HG02759 (cell line): ENCODE measurements around the gene DNAJC1.
A peak's percentile ranks its signal among the peaks of the same experiment; 100 is the strongest.

ENCODE experiments used
- ATAC-seq: cut with Tn5 transposase; IDR thresholded peaks from one replicate; pipeline ENCODE4 v1.9.1; 2021; ENCODE audit warnings: mild to moderate bottlenecking, moderate library complexity; ENCODE audit not compliant: unreplicated experiment

Gene DNAJC1

DNA sequence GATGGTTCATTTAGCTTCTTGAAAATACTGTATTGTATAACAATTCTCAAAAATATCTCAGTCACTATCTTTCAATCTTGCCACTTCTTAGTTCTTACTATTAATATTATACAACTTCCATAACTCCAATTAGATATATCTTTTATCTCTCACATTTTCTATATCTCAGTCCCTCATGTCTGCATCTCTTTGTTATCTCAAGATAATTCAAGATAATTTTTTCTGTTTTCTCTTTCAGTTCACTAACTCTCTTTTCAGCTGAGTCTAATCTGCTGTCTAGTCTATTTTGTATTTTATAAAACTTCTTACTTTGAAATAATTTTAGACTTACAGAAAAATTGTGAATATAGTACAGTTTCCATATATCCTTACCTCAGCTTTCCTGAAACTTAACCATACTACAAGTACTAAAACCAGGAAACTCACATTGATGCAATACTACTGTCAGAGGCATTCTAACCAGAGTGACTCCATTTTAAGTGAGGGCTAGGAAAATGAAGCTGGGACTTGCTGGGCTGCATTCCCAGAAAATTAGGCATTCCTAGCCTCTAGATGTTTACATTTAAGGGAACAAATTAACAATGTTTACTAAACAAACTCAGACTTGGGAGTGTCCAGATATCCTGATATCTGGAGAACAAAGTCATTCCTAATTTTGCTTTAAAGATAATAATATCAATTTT, 38.4 kb downstream of the DNAJC1 start:
- ATAC-seq = no peak

DNA sequence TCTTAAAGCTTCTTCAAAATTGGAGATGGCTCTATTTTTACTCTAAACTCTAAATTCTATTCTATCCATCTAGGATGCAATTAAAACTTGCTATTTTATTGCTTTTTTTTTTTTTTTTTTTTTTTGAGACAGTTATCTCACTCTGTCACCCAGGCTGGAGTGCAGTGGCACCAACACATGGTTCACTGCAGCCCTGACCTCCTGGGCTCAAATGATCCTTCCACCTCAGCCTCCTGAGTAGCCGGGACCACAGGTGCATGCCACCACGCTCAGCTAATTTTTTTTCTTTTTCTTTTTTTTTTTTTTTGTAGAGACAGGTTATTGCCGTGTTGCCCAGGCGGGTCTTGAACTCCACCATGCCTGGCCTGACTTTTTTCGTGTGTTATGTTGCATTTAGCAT, 41.2 kb downstream of the DNAJC1 start:
- ATAC-seq = no peak

DNA sequence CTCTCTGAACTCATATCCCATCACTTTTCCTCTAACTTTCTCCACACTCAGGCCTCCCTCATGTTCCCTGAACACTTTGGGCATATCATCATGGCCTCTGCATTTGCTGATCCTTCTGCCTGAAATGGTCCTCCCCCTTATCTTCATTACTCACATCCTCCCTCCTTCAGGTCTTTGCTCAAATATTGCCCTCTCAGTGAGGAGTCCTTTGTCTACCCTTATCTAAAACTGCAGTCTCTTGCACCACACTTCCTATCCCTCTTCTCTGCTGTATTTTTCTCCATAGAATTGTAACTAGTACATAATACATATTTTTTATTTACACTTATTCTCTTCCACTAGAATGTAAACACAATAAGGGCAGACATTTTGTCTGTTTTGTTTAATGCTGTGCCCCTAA, 41.7 kb downstream of the DNAJC1 start:
- no peak for ATAC-seq

DNA sequence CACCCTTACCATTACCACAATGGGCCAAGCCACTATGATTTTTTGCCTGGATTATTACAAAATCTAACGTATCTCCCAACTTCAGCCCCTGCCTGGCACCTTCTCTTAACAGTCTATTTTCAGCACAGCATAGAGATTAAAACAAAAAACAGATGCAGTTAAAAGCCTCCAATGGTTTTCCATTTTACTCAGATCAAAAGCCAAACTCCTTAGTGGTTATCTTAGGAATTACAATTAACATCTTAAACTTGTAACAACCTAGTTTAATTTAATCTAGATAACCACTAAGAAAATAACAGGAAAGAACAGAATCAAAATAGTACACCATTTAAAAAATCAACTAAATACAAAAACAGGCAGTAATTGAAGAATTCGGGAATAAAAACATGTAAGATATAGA, 43.5 kb downstream of the DNAJC1 start:
- ATAC-seq = no peak

DNA sequence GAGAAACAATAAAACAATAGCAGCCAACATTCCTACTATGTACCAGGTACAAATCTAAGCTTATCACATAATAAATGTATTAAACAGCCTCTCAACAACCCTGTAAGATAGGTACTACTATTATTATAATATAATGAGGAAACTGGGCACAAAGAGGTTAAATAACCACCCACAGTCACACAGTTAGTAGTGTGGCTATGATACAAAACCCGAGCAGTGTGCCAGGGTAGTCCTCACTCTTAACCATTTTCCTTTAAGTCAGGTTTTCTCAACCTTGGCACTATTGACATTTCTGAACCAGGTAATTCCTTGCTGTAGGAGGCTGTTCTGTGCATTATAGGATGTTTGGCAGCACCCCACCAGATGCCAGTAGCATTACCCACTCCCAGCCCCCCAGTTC, 48.8 kb downstream of the DNAJC1 start:
- no peak for ATAC-seq

DNA sequence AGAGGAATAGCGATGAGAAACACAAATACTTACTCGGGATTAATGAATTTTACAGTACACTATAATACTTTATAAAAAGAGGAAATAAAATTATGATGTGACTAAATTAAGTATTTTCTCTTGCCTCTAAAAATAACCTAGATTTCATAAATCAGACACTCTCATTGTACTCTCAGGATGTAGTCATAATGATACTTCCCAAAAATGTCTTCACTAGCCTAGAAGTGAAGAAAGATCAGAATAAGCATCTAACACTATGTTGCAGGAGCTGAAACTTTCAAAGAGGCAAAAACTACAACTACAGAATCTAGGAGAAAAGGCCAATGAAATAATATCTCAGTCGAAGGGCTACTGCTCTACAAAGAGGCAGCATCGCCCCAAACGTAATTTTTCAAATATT, 49.4 kb downstream of the DNAJC1 start:
- peak; percentile 61 for ATAC-seq

DNA sequence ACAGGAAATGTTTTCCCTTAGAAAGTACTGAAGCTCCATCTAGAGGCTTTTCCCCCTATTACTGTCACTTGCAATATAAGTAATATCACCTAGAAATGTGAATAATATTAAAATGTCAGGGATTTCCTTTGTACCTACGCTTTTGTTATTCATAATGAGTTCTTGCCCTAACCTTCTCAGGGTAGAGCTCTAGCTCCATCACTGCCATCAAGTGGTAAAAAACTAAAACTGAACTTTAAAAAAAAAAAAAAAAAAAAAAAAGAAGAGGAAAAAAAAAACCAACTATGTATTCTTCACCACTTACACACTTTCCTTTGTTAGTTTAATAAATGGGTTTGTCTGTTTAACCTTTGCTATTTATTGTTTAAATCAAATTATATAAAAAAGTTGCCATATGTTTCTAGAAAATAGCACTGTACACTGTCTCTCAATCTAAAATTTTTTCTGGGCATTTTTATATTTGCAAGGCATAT, 49.9 kb downstream of the DNAJC1 start:
- ATAC-seq = no peak

DNA sequence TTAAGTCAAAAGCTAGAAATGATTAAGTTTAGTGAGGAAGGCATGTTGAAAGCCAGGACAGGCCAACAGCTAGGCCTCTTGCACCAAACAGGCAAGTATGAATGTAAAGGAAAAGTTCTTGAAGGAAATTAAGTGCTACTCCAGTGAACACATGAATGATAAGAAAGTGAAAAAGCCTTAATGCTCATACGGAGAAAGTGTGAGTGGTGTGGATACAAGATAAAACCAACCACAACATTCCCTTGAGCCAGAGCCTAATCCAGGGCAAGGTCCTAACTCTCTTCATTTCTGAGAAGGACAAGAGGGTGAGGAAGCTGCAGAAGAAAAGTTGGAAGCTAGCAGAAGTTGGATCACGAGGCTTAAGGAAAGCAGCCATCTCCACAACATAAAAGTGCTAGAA, 53.0 kb downstream of the DNAJC1 start:
- ATAC-seq = no peak

DNA sequence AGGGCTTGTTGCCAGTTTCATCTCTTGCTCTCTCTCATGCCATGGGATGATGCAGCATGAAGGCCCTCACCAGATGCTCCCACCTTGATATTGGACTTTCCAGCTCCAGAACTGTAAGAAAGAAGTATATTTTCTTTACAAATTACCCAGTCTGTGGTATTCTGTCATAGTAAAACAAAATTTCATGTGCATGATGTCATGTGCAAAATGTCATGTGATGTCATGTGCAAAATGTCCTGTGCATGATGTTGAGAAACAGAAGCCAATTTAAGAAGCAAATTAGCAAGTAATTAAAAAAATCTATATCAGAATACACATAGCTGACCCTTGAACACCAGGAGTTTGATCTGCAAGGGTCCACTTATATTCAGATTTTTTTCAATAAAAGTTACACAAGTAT, 56.6 kb downstream of the DNAJC1 start:
- ATAC-seq = no peak

DNA sequence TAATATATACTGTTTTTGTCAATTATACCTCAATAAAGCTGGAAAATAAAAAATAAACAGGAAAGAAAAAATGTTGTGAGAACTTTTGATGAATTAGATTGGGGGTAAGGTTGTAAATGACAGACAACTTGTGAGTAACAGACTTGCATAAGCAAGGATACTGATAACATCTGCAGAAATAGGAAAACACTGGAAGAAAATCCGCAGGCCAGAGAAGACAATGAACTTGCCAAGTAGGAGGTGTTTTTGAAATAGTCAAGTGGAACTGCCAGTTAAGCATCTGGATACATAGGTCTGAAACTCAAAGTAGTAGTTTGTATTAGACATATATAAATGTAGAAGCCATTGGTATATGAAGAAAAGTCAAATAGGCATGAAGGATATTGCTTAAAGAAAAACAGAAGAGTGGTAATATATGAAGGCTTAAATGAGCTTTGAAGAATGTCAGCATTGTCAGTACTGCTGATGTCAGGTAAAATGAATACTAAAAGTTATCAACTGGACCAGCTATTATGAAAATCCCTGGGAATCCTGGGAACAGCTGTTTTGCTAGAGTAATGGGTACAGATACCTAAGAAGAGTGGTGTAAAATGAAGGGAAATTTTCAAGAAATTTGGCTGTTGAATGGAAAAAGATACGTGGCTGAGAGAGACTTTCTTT, 58.7 kb downstream of the DNAJC1 start:
- ATAC-seq = no peak

DNA sequence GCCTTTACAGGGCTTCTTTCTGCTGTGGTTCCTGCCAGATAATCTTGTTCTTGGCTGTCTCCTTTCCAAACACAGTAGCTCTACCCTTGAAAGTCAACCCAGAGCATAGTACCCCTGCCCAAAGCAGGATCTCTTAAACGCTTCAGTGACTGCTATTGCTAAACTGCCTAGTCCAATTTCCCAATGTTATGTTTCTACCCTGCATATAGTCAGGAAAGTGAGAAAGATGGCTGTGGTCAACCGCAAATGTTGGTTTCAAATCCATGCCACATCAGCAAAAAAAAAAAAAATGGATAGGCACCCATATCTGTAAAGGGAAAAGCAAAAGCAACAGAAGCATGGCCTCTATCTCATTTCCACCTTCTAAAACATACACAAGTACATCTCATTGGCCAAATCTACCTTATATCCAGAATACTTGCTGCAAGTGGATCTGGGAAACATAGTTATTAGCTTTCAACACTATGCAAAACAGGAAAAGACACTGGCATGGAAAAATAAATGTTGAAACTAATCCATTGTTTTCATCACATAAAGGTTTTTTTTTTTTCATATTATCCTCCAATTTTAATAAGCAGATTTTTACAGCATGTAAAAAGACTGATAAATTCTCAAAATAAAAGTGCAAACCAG, 59.8 kb downstream of the DNAJC1 start:
- ATAC-seq = no peak

DNA sequence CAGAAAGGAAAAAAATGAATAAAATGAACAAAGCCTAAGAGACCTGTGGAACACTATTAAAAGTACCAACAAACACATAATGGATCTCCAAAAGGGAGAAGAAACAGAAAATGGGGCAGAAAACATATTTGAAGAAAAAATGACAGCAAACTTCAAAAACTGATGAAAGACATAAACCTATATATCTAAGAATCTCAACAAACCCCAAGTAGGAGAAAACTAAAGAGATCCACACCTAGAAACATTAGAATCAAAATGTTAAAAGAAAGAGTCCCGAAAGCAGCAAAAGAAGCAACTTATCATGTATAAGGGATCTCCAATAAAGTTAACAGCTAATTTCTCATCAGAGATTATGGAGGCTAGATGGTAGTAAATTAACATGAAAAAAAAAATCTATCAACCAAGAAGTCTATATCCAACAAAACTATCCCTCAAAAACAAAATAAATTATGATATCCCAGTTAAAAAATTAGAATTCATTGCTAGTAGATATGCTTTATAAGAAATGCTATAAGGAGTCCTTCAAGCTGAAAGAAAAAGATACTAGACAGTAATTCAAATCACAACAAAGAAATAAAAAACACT, 68.0 kb downstream of the DNAJC1 start:
- ATAC-seq = no peak

DNA sequence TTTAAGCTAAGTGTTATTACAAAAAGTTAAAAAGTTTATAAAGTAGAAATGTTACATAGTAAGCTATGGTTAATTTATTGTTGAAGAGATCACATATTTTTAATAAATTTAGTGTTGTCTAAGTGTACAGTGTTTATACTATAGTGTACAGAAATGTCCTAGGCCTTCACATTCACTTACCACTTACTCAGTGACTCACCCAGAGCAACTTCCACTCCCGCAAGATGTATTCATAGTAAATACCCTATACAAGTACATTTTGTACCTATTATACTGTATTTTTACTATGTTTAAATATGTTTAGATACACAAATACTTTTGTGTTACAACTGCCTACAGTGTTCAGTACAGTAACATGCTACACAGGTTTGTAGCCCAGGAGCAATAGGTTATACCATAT, 69.2 kb downstream of the DNAJC1 start:
- no peak for ATAC-seq

DNA sequence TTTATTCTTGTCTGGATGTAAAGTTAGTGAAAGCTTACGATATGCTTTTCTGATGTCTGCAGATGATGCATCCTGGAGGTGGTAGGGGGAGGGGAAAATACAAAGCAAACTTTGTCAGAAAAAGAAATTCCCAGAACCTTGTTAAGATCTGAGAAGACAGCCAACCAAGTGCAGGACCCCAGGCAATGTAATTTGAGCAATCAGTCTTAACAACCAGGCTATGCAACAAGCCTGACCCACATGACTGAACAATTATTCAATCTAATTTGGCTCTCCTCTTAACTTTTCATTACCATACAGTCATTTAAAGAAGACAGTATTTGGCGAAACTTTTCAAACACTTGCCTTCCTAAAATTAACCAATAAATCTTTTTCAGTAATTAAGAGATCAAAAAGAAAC, 74.5 kb downstream of the DNAJC1 start:
- ATAC-seq = no peak

DNA sequence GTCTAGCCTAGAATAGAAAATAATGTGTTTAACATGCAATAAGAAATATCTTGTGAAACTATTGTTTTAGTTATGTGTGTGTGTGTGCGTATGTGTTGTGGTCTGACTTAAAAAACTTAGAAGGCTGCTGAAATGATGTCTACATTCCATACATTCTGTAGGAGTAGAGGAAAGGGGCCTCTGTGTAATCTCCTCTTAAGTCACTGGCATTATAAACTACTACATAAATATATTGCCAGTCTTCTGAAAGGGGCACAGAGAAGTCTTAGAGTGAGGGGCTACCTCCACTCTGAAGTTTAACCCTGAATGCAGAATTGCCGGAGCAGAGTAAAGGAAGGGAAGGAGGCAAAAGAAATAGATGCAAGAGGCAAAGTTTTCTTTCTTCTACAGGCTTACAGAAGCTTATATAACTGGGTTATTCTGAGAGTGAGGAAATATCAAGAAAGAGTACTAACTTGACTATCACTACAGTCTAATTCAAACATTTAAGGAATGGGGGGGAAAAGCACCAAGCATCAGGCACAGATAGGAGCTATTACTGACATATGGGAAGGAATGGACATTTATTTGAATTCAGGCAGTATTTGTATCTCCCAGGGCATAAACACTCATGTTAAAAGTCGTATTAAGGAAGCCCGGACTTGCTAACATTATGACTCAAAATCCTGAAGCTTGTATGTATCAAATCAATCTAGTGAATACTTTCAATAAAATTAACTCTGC, 75.7 kb downstream of the DNAJC1 start:
- ATAC-seq = no peak

DNA sequence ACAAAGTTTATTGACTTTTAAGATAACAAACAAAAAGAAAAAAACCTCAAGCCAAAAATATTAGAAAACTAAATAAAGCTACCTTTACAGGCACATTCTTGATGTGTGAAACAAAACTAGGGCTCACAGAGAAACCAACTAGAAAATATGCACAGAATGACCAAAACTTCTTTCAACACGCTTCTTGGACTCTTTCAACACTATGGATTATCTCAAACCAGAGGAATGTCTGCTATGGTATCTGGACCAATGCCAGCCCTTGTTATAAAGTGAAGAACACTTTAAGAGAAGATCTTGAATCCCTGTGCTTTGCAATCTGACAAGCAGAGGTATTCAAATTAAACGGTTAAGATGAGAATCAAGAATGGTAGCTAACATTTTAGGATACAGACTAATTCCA, 76.6 kb downstream of the DNAJC1 start:
- ATAC-seq = no peak

DNA sequence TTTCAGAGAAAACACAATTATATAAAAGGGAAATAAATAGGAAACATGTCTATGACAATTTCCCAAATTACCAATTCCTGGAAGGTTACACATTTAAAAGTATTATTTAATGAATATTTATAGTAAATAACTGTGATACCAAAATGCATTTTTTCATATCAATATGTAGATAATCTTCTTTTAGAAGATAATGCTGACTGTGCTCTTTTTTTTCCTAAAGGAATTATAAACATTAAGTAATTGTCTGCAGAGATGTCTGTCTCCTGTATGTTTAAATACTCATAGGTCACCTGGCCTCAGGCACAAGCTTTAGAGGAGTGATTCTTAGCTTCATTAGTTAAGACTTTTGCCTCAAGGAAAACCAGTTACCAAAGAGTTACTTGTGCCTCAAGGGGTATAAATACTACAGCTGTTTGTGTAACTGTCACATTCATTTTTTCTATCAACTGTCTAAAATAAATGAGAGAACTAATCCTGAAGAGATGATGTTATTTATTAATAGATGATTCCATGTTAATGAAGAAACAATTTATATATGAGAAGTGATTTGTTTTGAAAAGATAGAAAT, 77.1 kb downstream of the DNAJC1 start:
- ATAC-seq = no peak

DNA sequence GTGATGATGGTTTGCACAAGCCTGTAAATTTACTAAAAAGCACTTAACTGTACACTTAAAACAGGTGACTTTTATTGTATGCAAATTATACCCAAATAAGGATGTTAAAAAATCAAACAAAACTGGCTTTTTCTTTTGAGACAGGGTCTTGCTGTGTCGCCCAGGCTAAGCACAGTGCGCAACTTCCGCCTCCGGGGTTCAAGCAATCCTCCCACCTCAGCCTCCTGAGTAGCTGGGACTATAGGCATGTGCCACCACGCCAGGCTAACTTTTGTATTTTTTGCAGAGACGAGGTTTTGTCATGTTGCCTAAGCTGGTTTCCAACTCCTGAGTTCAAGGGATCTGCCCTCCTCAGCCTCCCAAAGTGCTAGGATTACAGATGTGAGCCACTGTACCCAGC, 77.7 kb downstream of the DNAJC1 start:
- no peak for ATAC-seq

DNA sequence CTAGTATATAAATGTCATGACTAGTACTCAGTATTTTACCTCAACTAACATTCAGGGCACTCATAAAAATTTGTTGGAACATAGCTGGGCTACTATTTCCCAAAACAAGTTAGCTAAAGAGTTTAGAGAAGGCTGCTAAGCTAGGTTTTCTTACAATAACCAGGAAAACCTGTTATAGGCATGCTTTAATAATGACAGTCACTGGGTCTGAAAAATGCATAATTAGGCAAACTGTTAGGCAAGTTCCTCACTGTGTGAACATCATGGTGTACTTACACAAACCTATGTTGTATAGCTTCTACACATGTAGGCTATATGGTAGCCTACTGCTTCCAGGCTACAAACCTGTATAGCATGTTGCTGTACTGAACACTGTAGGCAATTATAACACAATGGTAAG, 79.0 kb downstream of the DNAJC1 start:
- no peak for ATAC-seq

DNA sequence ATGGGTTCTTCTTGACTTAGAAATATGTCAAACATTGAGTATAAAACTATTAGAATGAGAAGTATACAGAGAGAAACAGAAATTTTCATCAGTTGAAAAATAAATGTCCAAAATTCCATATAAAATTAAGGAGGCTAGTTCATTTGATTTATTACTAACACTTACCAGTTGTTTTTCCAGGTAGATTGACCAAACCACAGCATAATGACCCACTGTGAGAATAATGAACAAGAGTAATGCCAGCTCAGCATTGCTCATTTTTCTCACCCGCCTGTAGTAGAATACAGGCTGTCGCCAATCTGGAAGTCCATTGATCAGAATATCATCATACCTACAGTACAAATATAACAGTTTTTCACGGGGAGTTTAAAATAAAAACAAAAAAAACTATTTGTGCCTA, 82.9 kb downstream of the DNAJC1 start:
- ATAC-seq = no peak

DNA sequence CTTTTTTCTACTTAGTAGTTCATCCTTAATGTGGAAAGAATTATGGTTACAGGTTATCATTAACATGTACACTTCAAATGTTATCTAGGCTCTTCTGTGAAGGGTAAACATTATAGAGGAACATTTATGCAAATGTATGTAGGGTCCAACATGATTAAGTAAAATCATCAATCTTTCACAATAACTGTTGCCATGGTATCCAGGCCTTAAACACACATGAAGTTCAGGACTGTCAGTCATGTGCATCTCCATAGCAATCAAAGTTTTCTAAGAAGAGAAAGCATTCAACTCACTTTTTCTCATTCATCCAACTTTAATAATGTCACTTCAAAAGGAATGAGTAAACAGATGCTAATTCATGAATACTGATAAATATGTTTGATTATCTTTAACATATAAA, 83.6 kb downstream of the DNAJC1 start:
- no peak for ATAC-seq
